Left ventricle myocardium inferior (tissue), 1 donor: Measurements from ENCODE around the gene WDCP. TPM values are rescaled to one million over a fixed set of nuclear protein-coding genes. Genes with fewer than 3 reads are reported as not detected.

Experiments
- DNase-seq: peaks from one replicate; pipeline ENCODE4 v3.0.0-alpha.2; 2020
- H3K27ac ChIP-seq: fragments of 200-600 bp; replicated peaks from 2 replicates; pipeline ENCODE4 v1.8.0; 2021
- H3K27me3 ChIP-seq: fragments of 200-600 bp; 2 replicates; pipeline ENCODE4 v1.8.0; 2021; ENCODE audit warnings: low read depth
- H3K36me3 ChIP-seq: fragments of 200-600 bp; 2 replicates; pipeline ENCODE4 v1.8.0; 2021
- H3K4me1 ChIP-seq: fragments of 200-600 bp; 2 replicates; pipeline ENCODE4 v1.8.0; 2021
- H3K4me3 ChIP-seq: fragments of 200-600 bp; 2 replicates; pipeline ENCODE4 v1.8.0; 2021; ENCODE audit warnings: mild to moderate bottlenecking, moderate library complexity
- H3K9me3 ChIP-seq: fragments of 200-600 bp; replicated peaks from 2 replicates; pipeline ENCODE4 v1.8.0; 2021
- intact Hi-C: fragments of 100-400 bp; cut with micrococcal nuclease; formaldehyde crosslinking; loops from one replicate; pipeline ENCODE4 v1.11.0; 2022
- total RNA-seq: library from RNA; stranded (reverse); fragmentation: NEBNext Ultra II Directional; extraction: Animal tissue kit (Norgen Biotek cat#: 25700); gene quantifications from one replicate; pipeline ENCODE4 v1.2.1, GENCODE V29; 2021
- TF ChIP-seq, protein P1 (sequence below): fragments of 200-600 bp; IDR thresholded peaks from 2 replicates; pipeline ENCODE4 v1.8.0; 2021; ENCODE audit warnings: antibody characterized with exemption, mild to moderate bottlenecking, borderline replicate concordance
- donor health status: DM: no; HTN: yes; CAD: no; lungs with severe emphysema.

Gene WDCP
- total RNA-seq, 1 donor from 2014 or later = 8.6 TPM

DNA sequence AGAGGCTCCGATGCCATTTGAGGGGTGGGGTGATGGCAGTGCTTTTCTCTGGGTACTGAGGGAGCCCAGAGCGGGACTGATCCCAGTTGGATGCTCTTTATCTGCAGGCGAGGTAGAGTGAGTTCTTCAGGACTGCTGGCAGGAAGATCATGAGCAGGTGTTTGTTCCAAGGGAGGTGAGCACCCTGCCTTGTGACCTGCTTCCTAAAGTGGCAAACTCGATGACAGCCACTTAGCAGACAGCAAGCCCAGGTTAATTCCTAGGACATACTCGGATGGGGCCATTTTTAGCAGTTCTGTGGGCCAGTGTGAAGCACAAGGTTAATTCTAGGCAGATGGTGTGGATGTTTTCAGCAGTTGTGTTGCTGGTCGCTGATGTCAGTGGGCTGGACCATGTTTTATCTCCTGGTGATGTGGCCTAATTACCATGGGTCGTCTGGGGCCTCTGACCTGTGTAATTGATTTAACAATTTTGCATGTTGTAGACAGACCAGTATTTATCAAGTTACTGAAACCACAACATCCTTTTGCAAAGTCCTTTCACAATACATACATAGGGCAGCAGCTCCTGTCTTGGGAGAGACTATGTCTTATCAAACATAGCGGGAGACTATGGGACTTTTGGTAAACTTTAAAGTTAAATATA is 7.3 kb upstream of the WDCP start:
- Histone ChIP-seq H3K4me3 (no peak overlapping the region), H3K27me3 (no peaks in the 10 kb centered on the region), H3K27ac (no peak overlapping the region), H3K4me1 (peaks cover 12% of the 10 kb centered on the region), H3K36me3 (no peaks in the 10 kb centered on the region), H3K9me3 (no peaks in the 10 kb centered on the region)
- TF ChIP-seq, protein P1, sequence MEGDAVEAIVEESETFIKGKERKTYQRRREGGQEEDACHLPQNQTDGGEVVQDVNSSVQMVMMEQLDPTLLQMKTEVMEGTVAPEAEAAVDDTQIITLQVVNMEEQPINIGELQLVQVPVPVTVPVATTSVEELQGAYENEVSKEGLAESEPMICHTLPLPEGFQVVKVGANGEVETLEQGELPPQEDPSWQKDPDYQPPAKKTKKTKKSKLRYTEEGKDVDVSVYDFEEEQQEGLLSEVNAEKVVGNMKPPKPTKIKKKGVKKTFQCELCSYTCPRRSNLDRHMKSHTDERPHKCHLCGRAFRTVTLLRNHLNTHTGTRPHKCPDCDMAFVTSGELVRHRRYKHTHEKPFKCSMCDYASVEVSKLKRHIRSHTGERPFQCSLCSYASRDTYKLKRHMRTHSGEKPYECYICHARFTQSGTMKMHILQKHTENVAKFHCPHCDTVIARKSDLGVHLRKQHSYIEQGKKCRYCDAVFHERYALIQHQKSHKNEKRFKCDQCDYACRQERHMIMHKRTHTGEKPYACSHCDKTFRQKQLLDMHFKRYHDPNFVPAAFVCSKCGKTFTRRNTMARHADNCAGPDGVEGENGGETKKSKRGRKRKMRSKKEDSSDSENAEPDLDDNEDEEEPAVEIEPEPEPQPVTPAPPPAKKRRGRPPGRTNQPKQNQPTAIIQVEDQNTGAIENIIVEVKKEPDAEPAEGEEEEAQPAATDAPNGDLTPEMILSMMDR = no peak
- DNase-seq = no peak
- intact Hi-C loops = no loop called here

DNA sequence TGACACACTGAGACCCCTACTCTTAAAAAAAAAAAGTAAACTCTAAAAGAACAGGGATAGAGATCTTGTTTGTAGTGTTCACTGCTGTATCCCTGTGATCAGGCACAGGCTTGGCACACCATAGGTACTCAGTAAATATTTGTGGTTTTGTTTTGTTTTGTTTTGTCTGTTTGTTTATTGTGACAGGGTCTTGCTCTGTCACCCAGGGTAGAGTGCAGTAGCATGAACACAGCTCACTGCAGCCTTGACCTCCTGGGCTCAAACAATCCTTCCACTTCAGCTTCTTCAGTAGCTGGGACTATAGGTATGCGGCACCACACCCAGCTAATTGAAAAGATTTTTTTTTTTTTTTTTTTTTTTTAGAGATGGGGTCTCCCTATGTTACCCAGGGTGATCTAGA is 5.8 kb upstream of the WDCP start:
- intact Hi-C loops = no loop called here
- H3K4me3 ChIP-seq = no peak overlapping the region
- peaks cover 25% of the 10 kb centered on the region for H3K4me1 ChIP-seq
- H3K27me3 ChIP-seq = no peaks in the 10 kb centered on the region
- H3K9me3 ChIP-seq = no peaks in the 10 kb centered on the region
- TF ChIP-seq, protein P1 = no peak
- H3K27ac ChIP-seq = no peak overlapping the region
- no peaks in the 10 kb centered on the region for H3K36me3 ChIP-seq
- DNase-seq = no peak

DNA sequence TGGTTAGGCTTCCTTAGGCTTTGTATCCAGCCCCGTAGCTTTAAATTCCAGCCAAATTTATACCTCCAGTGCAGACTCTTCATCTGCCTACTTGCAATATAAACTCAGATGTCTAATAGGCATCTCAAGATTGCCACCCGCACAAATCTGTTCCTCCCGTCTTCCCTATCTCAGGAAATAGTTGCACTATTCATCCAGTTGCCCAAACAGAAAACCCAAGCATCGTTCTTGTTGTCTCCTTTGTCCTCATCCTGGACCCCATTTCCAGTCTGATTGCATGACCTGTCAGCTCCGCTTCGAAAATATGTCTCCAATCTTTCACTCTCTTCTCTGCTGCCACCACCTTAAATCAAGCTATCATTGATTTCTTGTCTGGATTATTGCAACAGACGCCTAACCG is 4.6 kb upstream of the WDCP start:
- Histone ChIP-seq H3K27me3 (no peaks in the 10 kb centered on the region), H3K4me1 (peaks cover 33% of the 10 kb centered on the region), H3K27ac (no peak overlapping the region), H3K9me3 (no peaks in the 10 kb centered on the region), H3K36me3 (no peaks in the 10 kb centered on the region), H3K4me3 (no peak overlapping the region)
- DNase-seq = no peak
- intact Hi-C loops = no loop called here
- TF ChIP-seq, protein P1 = no peak

- Histone ChIP-seq H3K27ac (peak overlapping the region; percentile 72), H3K4me3 (peak overlapping the region; percentile 88), H3K4me1 (peaks cover 43% of the 10 kb centered on the region), H3K27me3 (no peaks in the 10 kb centered on the region), H3K9me3 (no peaks in the 10 kb centered on the region), H3K36me3 (no peaks in the 10 kb centered on the region)
- DNase-seq = peak; percentile 28
- TF ChIP-seq, protein P1 = no peak
- intact Hi-C loops = no loop called here
Measured at GRCh38 chr2:24050041-24050979, 3.1 kb upstream of the WDCP start.

GRCh38 chr2:24049485-24050021 is 2.4 kb upstream of the WDCP start, which contains the start of gene FKBP1B:
FKBP1B (plus strand) TSS chr2:24049741; CDS start chr2:24049850, 109 bp downstream.
- peaks cover 43% of the 10 kb centered on the region for H3K4me1 ChIP-seq
- H3K36me3 ChIP-seq = no peaks in the 10 kb centered on the region
- H3K4me3 ChIP-seq = peak within 1 kb of the TSS; percentile 88
- no peaks in the 10 kb centered on the region for H3K9me3 ChIP-seq
- no peaks in the 10 kb centered on the region for H3K27me3 ChIP-seq
- intact Hi-C loops = no loop called here
- H3K27ac ChIP-seq = peak within 1 kb of the TSS; percentile 72
- DNase-seq = peak; percentile 62
- TF ChIP-seq, protein P1 = no peak
